ENCODE data around the gene RAC2. TPM values are rescaled to one million over a fixed set of nuclear protein-coding genes. Genes with fewer than 3 reads are reported as not detected.
A peak's percentile ranks its signal among the peaks of the same experiment; 100 is the strongest.

RAC2 gene
- total and polyA plus RNA-seq, 2 of the 8 experiments (the other 6 are each of a cell fraction or from before 2014, with no cell fraction given), result 2.3 to 4.3 TPM

DNA sequence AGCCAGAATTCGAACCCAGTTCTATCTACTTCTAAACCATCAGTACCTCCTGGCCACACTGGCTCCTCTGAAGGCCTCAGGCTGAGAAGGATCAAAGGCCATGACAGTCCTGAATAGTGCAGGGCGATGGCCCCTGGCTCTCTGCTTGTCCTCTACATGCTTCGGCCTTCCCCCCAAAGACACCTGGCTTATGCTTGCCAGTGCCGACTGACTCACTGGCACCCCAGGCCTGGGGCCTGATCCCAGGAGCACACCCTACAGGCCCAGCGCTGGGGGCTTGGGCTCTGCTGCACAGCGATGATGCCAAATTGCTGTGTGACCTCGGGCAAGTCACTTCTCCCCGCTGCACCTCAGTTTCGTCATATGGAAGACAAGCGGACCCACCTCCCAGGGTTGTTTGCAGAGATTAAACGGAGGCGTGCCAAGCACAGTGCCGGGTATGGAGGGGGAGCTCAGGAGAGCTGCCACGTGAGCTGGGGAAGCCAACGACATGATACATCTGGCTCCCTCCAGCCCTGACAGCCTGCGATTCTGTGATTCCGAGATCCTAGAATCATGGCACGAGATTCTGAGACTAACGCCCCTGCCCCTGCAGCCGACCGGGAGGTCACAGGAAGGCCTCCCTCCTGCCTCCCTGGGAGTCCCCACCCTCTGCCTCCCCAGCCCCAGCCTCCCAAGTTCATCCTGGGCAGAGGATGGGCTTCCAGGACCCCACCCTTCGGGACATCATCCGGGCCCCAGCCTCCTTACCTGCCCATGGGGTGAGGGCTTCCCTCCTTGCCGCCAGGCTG is 32.8 kb downstream of the RAC2 start:
- peak overlapping the region; percentile 19; the same call in 1 of the 2 replicates for H3K18ac ChIP-seq (ENCODE audit: extremely low read depth, low read length)
- no peak overlapping the region for H2AK5ac ChIP-seq (ENCODE audit: low read depth, low read length)
- H3K27me3 ChIP-seq (replicated peaks in 1 of 4; ENCODE audit: control insufficient read depth in 3 of 4, extremely low read depth in 1 of 4, insufficient read depth in 3 of 4, low read length in 3 of 4), result peaks cover 0 to 4% (median 1%) of the 10 kb centered on the region in 4 experiments; a peak in 3 of 7 replicates
- ChIA-PET POLR2A (ENCODE audit: partially characterized antibody) (interaction anchor here (1.6 kb wide), 1 partner anchor 9 kb away, joined by 3 read pairs; no protein-coding TSS in a partner anchor), CTCF (ENCODE audit: partially characterized antibody) (interaction anchor here (0.6 to 2.8 kb wide), 5 partner anchors 11 to 516 kb away, joined by 3 to 29 read pairs (median 4); no protein-coding TSS in a partner anchor)
- no peak for FAIRE-seq
- no peak overlapping the region for H3K4ac ChIP-seq (replicated peaks; ENCODE audit: insufficient read length, low read depth, low read length)
- H3K79me2 ChIP-seq (ENCODE audit: control insufficient read depth in 1 of 2, insufficient read depth in 2 of 2, low read length in 2 of 2), result no peaks in the 10 kb centered on the region
- no peaks in the 10 kb centered on the region for H3K79me1 ChIP-seq (ENCODE audit: low read depth, low read length)
- H3K56ac ChIP-seq (replicated peaks; ENCODE audit: insufficient read length, low read depth, low read length), result no peak overlapping the region
- peaks cover 0 to 8% (median 3%) of the 10 kb centered on the region in 4 experiments; a peak in 6 of 7 replicates for H3K4me1 ChIP-seq (replicated peaks in 1 of 4; ENCODE audit: control insufficient read depth in 3 of 4, insufficient read depth in 4 of 4, low read length in 3 of 4)
- no peak overlapping the region for H2BK120ac ChIP-seq (replicated peaks; ENCODE audit: low read depth, low read length)
- H3K14ac ChIP-seq (ENCODE audit: insufficient read length), result no peak overlapping the region
- H4K20me1 ChIP-seq (replicated peaks in 1 of 2; ENCODE audit: control insufficient read depth in 1 of 2, insufficient read depth in 2 of 2, low read length in 2 of 2), result no peaks in the 10 kb centered on the region
- H4K8ac ChIP-seq (ENCODE audit: extremely low read depth, insufficient read depth, low read length), result peak overlapping the region; percentile 20; the same call in 1 of the 2 replicates
- no peak overlapping the region for H2BK20ac ChIP-seq (ENCODE audit: low read length)
- no peak overlapping the region for H4K5ac ChIP-seq (ENCODE audit: insufficient read length, low read depth, low read length)
- no peak for DNase-seq (ENCODE audit: low read depth in 1 of 2, low spot score in 2 of 2)
- H3K27ac ChIP-seq (ENCODE audit: low read depth, low read length), result no peak overlapping the region
- H3K36me3 ChIP-seq (ENCODE audit: control insufficient read depth in 2 of 4, insufficient read depth in 4 of 4, low read length in 3 of 4), result no peaks in the 10 kb centered on the region
- no peak overlapping the region; a peak in 1 of 4 replicates for H3K4me2 ChIP-seq (ENCODE audit: insufficient read depth in 1 of 2, low read depth in 2 of 2, low read length in 2 of 2)
- WGBS, 2 experiments (ENCODE audit: extremely low coverage in 1 of 2, insufficient coverage in 1 of 2, insufficient read length in 1 of 2, insufficient replicate concordance in 2 of 2, low coverage in 1 of 2, low lambda C conversion rate in 2 of 2, missing lambda C conversion rate in 1 of 2), result 86% methylated on average over 20 of the region's 24 CpGs; no CpG with 5 or more reads in 1 of the 2 experiments
- no peak overlapping the region for H3K4me3 ChIP-seq (ENCODE audit: extremely low read depth in 1 of 4, insufficient read depth in 2 of 4, low read depth in 3 of 4, low read length in 4 of 4)
- H2AFZ ChIP-seq (ENCODE audit: low read length), result no peak overlapping the region
- no peaks in the 10 kb centered on the region for H3K9me3 ChIP-seq (ENCODE audit: insufficient read depth in 2 of 2, low read depth in 1 of 2, low read length in 1 of 2)
- peaks cover 3% of the 10 kb centered on the region; the same call in 1 of the 2 replicates for H3K23me2 ChIP-seq (ENCODE audit: low read depth, low read length)
- no peak overlapping the region for H3K23ac ChIP-seq (ENCODE audit: insufficient read length)
- no peak overlapping the region for H2BK5ac ChIP-seq (ENCODE audit: low read depth, low read length)
- no peak overlapping the region for H2BK12ac ChIP-seq (ENCODE audit: low read depth, low read length)
- H2BK15ac ChIP-seq (ENCODE audit: low read length), result no peak overlapping the region
- H3K9ac ChIP-seq (replicated peaks in 1 of 4; ENCODE audit: extremely low read depth in 1 of 4, low read depth in 3 of 4, low read length in 3 of 4), result no peak overlapping the region
- H4K91ac ChIP-seq (replicated peaks; ENCODE audit: insufficient read length, low read length), result no peak overlapping the region
